Measurements from ENCODE around the gene USP48.

USP48 gene

DNA sequence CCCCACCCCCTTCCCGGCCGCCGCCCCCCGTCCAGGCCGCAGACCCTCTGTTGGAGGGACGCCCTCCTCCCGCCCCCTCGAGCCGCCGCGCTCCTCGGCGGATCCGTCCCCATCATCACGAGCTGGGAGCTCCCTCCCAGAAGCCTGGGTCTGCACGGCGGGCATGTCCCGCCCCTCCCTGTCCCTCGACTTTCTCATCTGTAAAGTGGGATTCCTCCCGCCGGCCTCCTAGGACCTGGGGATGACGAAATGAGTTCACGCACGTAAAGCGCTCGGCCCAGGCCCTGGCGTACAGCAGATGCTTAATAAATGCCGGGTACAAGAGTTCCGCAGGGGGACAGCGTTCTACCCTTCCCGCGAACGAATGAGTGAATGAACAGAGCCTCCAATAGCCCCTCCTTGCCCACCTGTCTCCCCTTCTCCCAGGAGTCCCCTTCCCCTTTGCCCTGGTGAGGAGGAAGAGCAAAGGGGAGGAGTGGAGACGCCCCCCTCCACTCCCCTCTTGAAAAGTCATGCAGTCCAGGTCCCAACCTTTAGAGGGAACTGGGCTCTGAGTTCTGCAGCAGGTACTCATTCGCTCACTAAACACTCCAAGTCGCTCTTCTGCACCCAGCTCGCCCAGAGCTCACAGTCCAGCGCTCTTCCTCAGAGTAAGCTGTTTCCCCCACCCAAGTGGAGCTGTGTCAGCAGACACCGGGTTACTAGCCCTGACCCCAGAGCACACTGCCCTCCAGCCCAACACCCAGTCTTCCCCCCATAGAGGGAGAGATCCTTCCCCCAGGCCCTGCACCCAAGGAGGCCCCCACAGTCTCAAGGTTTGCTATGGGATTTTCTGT is 130.6 kb downstream of the USP48 start:
- DNase-seq: no peak

- peak; percentile 44 for DNase-seq
Observed at GRCh38 chr1:21651214-21652042, 131.5 kb downstream of the USP48 start.

DNA sequence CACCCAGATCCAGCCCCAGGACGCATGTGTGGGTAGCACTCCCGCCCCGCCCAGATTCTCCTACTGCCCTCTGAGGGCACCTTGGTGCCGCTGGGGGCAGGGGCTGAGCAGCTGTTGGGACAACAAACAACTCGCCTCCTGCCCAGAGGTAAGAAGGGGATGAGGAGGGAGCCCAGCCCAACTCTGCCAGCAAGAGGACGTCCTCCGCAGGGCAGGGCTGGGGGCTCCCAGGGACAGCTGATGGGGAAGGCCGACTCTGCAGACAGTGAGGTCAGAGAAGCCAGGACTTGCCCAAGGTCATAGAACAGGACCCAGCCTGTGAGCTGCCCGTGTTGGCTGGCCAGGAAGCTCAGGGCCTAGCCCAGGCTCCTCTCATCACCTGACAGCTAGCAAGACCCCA is 132.5 kb downstream of the USP48 start:
- no peak for DNase-seq

DNA sequence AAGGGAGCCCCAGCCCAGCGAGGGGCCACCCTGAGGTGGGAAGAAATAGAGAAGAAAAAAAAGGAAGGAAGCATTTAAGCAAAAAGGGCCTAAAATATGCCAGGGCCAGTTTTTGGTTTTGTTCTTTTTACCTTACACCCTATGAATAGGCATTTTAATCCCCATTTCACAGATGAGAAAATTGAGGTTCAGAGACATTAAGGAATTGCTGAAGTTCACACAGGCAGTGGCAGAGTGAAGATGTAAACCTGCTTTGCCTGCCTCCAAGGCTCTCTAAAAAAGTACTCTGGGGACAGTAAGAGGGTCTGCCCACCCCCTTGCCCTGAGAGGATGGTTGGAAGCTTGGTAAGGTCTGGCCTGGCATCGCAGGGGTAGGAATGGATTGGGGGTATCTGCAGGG is 133.6 kb downstream of the USP48 start:
- DNase-seq: no peak

- DNase-seq: no peak
Observed at GRCh38 chr1:21648791-21649190, 134.2 kb downstream of the USP48 start.

DNA sequence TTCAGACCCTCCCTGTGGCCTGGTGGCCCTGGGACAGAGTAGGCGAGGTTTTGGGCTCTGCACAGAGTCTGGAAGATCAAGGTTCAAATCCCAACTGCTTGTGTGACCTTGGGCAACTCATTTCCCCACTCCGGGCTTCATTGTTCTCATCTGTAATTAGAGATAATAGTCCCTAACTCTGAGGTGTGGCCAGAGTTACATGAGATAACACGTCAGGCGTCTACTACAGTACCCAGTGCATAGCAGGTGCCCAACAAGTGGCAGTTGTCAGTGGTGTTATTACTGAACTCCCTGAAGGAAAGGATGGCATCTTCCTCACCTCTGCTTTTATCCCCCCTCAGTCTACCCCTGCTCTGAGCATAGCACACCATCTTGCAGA is 134.6 kb downstream of the USP48 start:
- DNase-seq: no peak

DNA sequence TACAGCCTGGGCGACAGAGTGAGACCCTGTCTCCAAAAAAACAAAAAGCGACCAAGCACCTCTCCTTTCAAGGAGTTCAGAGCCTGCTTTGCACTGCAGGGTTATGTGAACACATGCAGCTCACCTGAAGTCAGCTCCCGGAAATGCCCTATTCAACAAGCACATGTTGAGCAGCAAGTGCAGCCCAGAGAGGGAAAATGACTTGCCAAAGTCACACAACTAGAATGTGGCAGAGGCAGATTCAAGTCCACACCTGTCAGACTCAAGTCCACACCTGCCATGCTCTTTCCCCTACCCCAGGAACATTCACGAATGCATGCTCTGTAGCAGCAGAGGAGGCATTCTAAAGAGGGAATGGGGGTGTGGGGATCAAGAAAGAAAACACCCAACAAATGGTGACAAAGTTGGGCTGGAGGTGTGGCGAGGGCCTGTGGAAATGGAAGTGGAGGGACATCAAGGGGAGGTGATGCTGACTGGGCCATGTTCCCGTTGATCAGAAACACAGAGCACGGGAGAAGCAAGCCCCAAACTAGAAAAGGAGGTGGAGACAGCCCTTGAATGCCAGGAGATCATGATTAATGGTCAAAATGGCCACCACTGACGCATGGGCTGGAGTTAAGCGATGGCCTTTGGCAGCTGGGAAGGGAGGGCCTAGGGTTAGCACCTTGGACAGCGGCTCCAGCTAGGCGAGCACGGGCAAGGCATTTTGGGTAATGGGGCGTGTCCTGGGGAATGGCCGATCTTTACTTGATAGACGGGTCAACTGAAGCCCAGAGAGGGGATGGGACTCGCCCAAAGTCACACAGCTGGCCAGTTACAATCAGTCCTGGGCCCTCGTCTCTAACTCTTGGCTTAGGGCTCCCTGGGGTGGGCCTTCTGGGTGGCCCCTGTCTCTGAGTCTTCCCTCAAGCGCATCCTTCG is 135.3 kb downstream of the USP48 start:
- DNase-seq: peak; percentile 51

DNA sequence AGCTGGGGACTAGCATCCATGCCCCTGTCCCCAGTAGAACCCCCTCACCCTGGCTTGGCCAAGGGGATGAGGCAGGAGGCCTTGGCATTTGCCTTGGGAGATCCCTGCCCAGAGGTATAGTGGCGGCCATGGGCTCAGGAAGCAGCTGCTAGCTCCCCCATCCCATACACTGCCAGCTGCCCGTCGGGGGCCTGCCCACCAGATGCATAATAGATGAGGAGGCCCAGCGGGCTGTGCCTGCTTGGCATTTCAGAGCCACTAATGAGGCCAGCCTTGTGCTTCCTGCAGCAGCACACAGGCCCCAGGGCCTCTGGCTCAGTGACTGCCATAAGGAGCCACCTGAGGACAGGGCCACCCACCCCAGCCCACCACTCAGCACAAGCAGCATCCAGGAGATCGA is 137.4 kb downstream of the USP48 start:
- no peak for DNase-seq

- no peak for DNase-seq
Observed at GRCh38 chr1:21644906-21645305, 138.0 kb downstream of the USP48 start.

DNA sequence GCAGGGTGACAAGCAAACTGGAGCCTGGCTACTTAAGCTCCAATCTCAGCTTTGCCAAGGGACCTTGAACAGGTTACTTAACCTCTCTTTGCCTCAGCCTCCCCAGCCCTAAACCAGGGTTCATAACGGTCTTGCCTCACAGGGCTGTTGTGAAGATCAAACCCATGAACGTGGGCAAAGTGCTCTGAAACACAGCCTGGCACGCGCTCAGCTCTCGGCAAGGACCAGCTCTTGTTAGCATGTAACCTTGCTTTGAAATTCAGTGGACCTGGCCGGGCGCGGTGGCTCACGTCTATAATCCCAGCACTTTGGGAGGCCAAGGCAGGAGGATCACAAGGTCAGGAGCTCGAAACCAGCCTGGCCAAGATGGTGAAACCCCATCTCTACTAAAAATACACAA is 138.6 kb downstream of the USP48 start:
- DNase-seq: no peak

GRCh38 chr1:21643624-21644023 is 139.3 kb downstream of the USP48 start:
- no peak for DNase-seq

- no peak for DNase-seq
Observed at GRCh38 chr1:21641967-21642739, 140.8 kb downstream of the USP48 start.

DNA sequence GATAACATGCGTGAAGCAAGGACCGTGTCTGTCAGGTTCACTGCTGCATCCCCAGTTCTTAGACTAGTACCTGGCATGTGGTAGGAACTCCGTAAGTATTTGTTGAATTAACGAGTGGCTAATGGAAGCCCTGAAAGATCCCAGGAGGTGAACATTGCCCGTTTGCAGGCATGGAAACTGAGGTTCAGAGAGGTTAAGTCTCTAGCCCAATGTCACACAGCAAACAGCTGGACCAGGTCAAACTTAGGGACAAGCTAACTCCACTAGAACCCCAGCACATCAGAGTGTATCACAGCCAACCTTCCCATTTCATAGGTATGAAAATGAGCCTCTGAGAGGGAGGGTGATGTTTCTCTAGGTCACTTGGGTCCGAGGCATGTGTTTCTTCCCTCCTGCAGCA is 141.4 kb downstream of the USP48 start:
- DNase-seq: no peak

DNA sequence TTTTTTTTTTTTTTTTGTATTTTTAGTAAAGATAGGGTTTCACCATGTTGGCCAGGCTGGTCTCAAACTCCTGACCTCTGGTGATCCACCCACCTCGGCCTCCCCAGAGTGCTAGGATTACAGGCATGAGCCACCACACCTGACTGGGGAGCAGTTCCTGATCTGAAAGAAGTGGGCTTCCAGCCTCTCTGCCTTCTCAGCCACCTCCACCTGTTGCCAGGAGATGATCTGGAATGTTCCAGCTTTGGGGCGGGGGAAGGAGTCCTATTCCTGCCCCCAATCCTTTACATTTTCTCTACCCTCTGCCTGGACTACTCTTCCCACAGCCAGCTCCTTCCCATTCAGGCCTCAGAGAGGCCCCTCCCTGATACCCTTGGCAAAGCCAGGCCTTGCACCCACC is 141.9 kb downstream of the USP48 start:
- DNase-seq: no peak

GRCh38 chr1:21640653-21641052 is 142.3 kb downstream of the USP48 start:
- no peak for DNase-seq

- no peak for DNase-seq
Observed at GRCh38 chr1:21639594-21640041, 143.3 kb downstream of the USP48 start.

DNA sequence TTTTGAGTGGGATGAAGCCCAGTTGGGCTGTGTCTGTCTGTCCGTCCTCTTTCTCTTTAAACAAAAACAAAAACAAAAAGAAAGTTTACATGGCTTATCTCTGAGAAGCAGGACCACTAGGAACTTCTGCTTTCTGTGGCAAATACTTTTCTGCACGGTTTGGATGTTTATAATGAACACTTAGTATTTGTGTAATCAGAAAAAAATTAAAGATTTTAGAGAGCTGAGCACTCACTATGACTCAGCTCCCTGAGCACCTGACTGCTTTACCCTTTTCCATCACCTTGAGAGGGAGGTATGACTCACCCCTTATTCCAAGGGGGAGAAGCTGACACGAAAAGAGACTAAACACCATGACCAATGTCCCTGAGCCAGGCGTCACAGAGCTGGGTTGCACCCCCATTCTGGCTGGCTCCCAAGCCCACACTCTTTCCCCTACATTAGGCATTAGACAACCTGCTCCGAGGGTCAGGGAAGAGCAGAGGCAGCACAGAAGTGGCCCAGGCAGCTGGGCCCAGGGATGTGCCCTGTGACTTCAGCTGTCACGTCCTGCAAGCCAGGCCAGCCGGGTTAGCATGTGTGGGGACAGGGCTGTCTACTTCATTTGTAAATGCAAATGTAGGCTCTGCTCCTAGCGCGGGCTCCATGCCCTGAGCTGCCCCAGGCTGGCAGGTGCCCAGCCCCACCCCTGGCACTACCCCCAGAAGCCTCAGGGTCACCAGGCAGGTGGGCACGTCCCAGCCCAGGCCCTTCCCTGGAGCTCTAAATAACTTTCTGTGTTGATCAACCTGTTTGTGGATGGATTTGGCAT is 144.2 kb downstream of the USP48 start:
- DNase-seq: peak; percentile 52

DNA sequence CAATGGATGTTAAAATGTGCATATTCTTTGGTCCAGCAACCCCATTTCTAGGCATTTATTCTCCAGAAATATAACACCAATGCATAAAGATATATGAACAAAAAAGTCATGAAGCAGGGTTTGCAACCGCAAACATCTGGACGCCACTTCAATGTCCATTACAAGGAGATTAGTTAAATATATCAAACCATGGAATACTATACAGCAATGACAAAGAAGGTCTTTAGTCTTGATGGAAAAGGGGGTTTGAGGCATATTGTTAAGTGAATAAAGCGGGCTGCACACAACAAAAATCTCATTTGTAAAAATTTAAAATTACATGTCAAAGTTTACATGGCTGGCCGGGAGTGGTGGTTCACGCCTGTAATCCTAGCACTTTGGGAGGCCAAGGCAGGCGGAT is 145.4 kb downstream of the USP48 start:
- no peak for DNase-seq

DNA sequence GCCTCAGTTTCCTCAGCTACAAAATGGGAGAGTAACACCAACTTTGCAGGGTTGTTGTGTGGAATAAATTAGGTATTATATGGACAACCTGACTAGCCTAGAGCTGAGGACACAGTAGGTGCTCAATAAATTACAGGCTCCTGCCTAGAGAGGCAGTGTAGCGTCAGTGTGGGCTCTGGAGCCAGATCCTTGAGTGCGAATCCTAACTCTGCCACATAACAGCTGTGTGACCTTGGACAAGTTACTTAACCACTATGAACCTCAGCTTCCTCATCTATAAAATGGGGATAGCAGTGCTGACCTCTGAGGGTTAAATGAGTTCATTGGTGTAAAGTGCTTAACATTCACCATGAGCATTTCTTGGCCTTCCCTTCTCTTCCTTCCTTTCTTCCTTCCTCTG is 146.9 kb downstream of the USP48 start:
- DNase-seq: no peak

- no peak for DNase-seq
Observed at GRCh38 chr1:21634806-21635535, 148.0 kb downstream of the USP48 start.

Data from activated CD4-positive, alpha-beta T cell treated with anti-CD3 and anti-CD28 coated beads, Interleukin-2, Interleukin-6, amounts not matched to agents 100 ng/mL and 50 ng/mL, durations not matched to agents 16 hours and 8 hours (primary cell).